LNCAP (cell line): ENCODE results near the gene PHAX.
A peak's percentile ranks its signal among the peaks of the same experiment; 100 is the strongest.

ENCODE experiments used
- TF ChIP-seq, protein P1 (sequence below): fragments of 450-650 bp; IDR thresholded peaks from 2 replicates; pipeline ENCODE4 v1.5.1; 2017; ENCODE audit warnings: mild to moderate bottlenecking

Gene PHAX, protein sequence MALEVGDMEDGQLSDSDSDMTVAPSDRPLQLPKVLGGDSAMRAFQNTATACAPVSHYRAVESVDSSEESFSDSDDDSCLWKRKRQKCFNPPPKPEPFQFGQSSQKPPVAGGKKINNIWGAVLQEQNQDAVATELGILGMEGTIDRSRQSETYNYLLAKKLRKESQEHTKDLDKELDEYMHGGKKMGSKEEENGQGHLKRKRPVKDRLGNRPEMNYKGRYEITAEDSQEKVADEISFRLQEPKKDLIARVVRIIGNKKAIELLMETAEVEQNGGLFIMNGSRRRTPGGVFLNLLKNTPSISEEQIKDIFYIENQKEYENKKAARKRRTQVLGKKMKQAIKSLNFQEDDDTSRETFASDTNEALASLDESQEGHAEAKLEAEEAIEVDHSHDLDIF

DNA sequence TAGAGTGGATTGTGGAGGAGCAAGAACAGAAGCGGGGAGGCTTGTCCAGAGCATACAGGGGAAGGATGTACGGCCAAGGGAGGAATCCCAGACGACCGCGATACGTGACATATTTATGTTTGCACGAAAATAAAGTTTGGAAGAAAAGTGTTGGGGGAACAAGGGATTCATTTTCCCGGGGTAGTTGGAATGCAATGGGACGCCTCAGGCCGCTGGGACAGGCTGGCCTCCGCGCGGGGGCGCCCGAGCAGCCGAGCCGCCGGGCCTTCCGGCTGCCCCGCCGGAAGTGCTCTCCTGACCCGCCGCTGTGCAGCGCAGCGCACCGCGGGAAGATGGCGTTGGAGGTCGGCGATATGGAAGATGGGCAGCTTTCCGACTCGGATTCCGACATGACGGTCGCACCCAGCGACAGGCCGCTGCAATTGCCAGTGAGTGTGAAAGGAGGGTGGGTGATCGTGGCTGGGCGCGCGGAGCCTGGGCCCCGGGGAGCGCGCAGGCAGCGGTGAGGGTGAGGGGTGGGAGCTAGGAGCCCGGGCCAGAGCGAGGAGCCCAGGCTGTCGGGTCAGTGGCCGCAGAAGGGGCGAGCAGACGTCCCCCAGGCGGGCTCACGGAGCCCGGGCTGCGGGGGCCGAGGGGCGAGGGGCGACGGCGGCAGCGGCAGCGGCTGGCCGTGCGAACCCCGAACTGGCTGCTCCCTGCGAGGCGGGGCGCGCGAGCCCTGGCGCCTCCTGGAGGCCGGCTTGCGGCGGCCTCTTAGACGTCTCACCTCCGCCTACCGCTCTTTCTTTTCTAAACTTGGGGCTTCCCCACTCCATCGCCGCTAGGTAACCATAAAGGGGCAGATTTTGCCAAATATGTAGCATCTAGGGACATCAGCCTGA is at the start of gene PHAX:
Gene PHAX (plus strand): TSS at position 317 of the 881 bp plus-strand sequence. CDS start 16 bp downstream, at position 333.
- TF ChIP-seq, protein P1, sequence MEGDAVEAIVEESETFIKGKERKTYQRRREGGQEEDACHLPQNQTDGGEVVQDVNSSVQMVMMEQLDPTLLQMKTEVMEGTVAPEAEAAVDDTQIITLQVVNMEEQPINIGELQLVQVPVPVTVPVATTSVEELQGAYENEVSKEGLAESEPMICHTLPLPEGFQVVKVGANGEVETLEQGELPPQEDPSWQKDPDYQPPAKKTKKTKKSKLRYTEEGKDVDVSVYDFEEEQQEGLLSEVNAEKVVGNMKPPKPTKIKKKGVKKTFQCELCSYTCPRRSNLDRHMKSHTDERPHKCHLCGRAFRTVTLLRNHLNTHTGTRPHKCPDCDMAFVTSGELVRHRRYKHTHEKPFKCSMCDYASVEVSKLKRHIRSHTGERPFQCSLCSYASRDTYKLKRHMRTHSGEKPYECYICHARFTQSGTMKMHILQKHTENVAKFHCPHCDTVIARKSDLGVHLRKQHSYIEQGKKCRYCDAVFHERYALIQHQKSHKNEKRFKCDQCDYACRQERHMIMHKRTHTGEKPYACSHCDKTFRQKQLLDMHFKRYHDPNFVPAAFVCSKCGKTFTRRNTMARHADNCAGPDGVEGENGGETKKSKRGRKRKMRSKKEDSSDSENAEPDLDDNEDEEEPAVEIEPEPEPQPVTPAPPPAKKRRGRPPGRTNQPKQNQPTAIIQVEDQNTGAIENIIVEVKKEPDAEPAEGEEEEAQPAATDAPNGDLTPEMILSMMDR = peak; percentile 85

DNA sequence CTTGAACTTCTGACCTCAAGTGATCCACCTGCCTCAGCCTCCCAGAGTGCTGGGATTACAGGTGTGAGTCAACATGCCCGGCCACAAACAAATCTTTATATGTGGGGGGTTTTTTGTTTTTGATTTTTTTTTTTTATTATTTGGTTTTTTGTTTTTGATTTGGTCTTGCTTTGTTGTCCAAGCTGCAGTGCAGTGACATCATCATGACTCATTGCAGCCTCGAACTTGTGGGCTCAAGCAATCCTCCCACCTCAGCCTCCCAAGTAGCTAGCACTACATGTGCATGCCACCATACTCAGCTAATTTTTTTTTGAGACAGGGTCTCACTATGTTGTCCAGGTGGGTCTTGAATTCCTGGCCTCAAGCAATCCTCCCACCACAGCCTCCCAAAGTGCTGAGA is 48.1 kb upstream of the PHAX start:
- TF ChIP-seq, protein P1 = no peak

DNA sequence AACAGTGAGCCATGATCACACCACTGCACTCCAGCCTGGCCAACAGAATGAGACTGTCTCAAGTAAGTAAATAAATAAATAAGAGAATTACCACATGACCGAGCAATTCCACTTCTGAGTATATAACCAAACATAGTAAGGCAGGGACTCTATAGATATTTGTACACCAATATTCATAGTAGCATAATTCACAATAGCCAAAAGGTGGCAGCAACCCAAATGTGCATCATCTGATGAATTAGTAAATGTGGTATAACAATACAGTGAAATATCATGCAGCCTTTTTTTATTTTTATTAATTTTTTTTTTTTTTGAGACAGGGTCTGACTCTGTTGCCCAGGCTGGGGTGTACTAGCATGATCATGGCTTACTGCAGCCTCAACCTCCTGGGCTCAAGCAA is 38.8 kb upstream of the PHAX start:
- TF ChIP-seq, protein P1 = no peak

DNA sequence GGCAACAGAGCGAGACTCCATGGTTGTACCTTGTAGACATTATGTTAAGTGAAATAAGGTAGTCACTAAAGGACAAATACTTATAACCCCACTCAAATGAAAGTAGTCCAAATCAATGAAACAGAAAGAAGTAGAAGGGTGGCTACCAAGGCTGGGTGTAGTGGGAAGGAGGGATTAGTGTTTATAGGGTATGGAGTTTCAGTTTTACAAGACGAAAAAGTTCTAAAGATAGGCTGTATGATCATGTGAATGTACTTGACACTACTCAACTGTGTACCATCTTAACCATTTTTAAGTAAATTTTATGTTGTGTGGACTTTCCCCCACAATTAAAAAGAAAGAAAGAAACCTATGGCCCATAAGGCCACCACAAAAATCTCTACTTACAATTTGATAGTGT is 37.9 kb upstream of the PHAX start:
- TF ChIP-seq, protein P1 = no peak

DNA sequence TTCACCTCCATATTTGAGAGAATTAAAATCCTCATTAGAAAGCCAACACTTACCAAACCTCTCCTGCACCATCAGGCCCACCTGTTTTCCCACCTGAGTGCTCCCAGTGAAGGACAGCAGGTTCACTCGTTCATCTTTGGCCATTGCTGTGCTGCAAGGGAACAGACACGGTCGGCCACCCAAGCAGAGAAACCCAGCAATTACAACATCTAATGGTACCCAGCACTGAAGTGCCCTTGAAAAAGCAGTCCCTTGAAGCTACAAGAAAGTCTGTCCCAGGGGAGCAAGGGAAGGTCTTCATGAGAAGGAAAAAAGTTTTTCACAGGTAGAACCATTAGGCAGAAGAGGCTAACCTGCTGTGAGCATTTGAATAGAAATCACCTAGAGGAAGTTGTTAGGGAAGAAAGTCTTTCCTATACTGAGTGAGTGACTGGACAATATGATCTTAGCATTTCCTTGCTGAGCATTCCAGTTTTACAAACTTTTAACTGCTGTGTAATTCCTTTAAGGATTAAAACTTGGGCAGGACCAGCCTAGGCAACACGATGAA is 32.5 kb upstream of the PHAX start:
- TF ChIP-seq, protein P1 = no peak

DNA sequence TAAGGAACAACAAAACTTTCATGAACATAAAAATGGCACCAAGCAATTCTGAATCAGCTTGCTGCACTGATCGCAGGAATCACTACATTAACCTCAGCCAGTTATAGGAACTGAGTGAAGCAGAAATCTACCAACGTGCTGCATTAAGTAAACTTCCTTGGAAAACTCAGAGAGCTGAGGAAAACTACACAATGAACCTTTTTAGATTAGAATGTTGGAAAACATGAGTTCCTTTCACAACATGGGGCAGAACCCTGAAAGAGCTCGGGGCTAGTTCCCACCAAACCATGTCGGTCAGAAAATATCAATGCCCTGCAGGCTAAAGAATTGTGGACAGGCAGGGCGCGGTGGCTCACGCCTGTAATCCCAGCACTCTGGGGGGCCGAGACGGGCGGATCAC is 25.1 kb upstream of the PHAX start:
- TF ChIP-seq, protein P1 = no peak

DNA sequence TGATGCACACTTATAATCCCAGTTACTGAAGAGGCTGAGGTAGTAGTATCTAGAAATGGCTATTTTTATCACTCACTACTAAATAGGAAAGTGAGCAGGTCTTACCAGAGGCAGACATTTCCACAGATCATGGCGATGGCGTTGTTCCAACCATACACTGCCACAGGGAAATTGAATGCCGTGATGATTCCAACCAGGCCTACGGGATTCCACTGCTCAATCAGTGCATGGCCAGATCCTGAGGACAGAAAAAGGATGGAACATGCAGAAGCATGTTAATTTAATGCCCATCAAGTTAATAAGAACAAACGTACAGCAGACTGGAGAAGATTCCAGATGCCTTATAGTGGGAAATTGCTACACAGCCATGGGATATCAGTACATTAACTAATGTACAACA is 23.8 kb upstream of the PHAX start:
- TF ChIP-seq, protein P1 = no peak
